Loucy (cell line): ENCODE measurements around the gene CABP4.

ENCODE experiments used
- EZH2phosphoT487 ChIP-seq: fragments of 200-600 bp; IDR thresholded peaks from 2 replicates; pipeline ENCODE4 v1.6.1; 2018; ENCODE audit warnings: antibody characterized with exemption, mild to moderate bottlenecking, moderate library complexity, borderline replicate concordance
- TF ChIP-seq, protein P1 (sequence below): fragments of 200-600 bp; sonication (generic); conservative IDR thresholded peaks from 2 replicates; pipeline ENCODE4 v1.5.1; 2014; ENCODE audit warnings: mild to moderate bottlenecking, antibody characterized with exemption, low read length

DNA sequence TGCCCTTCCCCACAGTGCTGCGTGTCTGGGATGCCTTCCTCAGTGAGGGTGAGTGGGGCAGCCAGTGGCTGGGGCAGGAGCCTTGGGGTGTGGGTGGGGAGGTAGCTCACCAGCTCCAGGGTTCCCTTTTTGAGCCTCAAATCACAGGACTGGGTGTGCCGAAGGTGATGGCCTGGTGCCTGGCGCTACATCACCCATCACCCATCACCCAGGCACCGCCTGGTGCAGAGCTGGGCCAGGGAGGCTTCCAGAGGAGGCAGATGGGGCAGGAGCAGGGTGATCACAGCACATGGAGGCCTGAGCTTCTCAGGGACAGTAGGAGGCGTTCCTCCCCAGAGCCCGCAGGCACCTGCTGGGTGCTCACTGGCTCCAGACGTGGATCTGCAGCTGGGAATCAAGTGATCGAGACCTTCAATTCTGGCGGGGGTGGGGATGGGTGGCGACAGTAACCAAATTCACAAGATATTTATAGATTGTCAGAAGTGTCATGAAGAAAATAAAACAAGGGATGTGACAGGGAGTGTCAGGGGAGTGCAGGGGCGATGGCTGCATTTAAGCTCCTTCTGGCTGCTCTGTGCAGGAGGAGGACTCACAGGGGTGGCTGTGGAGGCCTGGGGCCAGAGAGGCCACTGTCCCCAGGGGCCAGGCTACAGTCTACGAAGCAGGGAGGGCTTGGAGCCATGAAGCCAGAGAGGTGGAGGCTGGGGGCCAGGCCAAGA, 48.0 kb upstream of the CABP4 start:
- TF ChIP-seq, protein P1, sequence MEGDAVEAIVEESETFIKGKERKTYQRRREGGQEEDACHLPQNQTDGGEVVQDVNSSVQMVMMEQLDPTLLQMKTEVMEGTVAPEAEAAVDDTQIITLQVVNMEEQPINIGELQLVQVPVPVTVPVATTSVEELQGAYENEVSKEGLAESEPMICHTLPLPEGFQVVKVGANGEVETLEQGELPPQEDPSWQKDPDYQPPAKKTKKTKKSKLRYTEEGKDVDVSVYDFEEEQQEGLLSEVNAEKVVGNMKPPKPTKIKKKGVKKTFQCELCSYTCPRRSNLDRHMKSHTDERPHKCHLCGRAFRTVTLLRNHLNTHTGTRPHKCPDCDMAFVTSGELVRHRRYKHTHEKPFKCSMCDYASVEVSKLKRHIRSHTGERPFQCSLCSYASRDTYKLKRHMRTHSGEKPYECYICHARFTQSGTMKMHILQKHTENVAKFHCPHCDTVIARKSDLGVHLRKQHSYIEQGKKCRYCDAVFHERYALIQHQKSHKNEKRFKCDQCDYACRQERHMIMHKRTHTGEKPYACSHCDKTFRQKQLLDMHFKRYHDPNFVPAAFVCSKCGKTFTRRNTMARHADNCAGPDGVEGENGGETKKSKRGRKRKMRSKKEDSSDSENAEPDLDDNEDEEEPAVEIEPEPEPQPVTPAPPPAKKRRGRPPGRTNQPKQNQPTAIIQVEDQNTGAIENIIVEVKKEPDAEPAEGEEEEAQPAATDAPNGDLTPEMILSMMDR, result no peak
- no peak for TF ChIP-seq EZH2phosphoT487
